ENCODE data around the gene DCPS.

DCPS gene

DNA sequence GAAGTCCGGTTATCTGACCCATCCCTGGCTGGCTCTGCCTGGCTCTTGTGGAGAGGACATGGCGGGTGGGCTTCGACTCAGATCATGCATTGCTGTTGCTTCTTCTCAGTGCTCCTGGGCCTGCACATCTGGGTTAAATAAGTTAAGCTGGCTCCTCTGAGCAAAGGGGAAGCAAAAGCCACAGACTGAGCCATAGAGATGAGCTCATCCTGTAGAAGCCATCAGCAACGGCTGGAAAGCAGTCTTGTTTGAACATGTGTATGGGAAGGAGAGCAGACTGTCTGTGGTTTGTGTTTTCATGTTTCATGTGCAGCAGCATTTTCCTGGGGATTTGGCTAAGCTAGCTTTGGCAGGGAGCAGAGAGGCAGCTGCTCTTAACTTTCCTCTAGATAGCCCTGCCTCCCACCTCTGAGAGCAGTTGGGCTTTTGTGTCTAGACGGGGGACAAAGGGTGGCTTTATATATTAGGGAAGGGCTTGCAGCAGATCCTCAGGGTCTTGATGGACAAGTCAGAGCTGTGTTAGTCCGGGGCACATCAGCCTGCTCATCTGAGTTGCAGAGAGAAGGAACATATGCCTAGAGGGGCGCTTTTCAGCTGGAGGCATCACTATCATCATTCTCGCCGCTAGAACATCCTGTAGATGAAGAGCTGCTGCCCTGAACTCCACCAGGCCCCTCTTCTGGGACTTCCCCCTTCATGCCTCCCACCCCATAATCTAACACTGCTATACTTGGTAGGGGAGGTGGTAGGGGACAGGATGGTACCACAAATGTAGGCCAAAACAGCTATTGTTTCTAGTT lies 14.9 kb downstream of the DCPS start:
- no peaks in the 10 kb centered on the region for H3K9me3 ChIP-seq (ENCODE audit: severe bottlenecking)
- DNase-seq: peak; percentile 36
- H3K36me3 ChIP-seq: peaks cover 4% of the 10 kb centered on the region
- no peaks in the 10 kb centered on the region for H3K27me3 ChIP-seq (ENCODE audit: insufficient read depth, low read depth, severe bottlenecking)
- H3K4me3 ChIP-seq (ENCODE audit: low read depth, low read length): no peak overlapping the region
- peak overlapping the region; percentile 40 for H3K27ac ChIP-seq
- TF ChIP-seq, protein P1, sequence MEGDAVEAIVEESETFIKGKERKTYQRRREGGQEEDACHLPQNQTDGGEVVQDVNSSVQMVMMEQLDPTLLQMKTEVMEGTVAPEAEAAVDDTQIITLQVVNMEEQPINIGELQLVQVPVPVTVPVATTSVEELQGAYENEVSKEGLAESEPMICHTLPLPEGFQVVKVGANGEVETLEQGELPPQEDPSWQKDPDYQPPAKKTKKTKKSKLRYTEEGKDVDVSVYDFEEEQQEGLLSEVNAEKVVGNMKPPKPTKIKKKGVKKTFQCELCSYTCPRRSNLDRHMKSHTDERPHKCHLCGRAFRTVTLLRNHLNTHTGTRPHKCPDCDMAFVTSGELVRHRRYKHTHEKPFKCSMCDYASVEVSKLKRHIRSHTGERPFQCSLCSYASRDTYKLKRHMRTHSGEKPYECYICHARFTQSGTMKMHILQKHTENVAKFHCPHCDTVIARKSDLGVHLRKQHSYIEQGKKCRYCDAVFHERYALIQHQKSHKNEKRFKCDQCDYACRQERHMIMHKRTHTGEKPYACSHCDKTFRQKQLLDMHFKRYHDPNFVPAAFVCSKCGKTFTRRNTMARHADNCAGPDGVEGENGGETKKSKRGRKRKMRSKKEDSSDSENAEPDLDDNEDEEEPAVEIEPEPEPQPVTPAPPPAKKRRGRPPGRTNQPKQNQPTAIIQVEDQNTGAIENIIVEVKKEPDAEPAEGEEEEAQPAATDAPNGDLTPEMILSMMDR (IDR thresholded peaks at IDR 0.05; ENCODE audit: low read depth, low read length): no peak

DNA sequence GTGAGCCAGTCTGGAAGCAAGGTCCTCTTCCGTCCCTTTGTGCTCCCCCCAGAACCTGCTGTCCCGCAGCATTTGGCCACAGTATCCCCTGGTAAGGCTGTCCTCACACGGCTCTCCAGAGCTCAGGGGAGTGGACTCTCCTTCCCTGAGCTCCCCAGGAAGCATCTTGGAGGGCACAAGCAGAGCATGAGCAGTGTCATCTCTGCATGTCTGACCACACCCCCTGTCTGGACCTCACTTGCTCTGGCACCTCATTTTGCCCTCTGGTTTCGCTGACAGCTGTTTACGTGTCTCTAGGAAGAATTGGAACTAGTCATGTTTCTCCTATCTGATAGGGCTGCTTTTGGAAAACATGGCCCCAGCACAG lies 15.5 kb downstream of the DCPS start:
- H3K36me3 ChIP-seq: no peaks in the 10 kb centered on the region; the same call in 1 of the 2 replicates
- no peak overlapping the region for H3K27ac ChIP-seq
- TF ChIP-seq, protein P1 (IDR thresholded peaks at IDR 0.05; ENCODE audit: low read depth, low read length): no peak
- no peak overlapping the region for H3K4me3 ChIP-seq (ENCODE audit: low read depth, low read length)
- no peaks in the 10 kb centered on the region for H3K9me3 ChIP-seq (ENCODE audit: severe bottlenecking)
- no peaks in the 10 kb centered on the region for H3K27me3 ChIP-seq (ENCODE audit: insufficient read depth, low read depth, severe bottlenecking)
- DNase-seq: no peak

DNA sequence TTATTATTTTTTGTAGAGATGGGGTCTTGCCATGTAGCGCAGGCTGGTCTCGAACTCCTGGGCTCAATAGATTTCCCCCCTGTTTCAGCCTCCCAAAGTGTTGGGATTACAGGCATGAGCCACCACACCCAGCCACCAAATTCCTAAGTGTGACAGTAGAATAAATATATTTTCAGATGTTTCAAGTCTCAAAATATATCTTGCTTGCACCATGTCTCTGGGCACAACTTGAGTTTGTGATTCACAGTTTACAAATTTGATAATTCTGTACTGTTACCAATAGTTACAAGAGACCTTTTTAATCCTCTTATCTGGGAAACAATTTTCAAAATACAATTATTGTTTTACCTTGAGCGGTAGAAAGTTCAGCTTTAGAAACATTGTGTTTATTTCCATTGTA lies 19.1 kb downstream of the DCPS start:
- no peaks in the 10 kb centered on the region for H3K9me3 ChIP-seq (ENCODE audit: severe bottlenecking)
- H3K36me3 ChIP-seq: no peaks in the 10 kb centered on the region
- no peaks in the 10 kb centered on the region for H3K27me3 ChIP-seq (ENCODE audit: insufficient read depth, low read depth, severe bottlenecking)
- no peak overlapping the region for H3K27ac ChIP-seq
- H3K4me3 ChIP-seq (ENCODE audit: low read depth, low read length): no peak overlapping the region
- no peak for DNase-seq
- TF ChIP-seq, protein P1 (IDR thresholded peaks at IDR 0.05; ENCODE audit: low read depth, low read length): no peak

DNA sequence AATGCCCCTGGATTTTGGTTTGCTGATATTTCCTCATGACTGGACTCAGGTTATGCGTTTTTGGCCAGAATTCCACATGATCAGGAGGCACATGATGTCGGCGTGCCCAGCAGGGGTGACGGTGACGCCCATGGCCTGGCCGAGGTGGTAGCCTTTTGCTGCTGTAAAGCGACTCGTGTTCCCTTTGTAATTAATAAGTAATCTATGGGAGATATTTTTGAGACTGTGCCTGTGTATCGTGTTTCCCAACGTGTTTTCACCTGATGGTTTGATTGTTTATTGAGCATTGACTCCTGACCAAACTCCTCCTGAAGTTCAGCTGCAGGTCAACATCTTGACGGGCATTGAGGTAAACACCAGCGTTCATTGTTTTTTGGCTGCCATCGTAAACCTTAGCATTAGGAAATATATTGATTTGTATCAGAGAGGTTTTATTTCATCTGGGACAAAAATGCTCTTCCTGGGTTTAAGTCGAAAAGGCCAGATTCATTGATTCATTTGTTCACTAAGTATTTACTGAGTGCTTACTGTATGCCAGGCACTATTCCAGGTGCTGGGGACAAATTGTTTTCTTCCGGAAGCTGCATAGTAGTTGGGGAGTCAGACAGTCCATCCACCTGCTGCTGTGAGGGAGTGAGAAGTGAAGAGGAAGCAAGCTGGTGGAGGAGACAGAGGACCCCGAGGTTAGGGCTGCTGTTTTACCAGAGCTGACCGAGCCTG lies 23.6 kb downstream of the DCPS start:
- Histone ChIP-seq H3K4me3 (ENCODE audit: low read depth, low read length) (no peak overlapping the region), H3K9me3 (ENCODE audit: severe bottlenecking) (no peaks in the 10 kb centered on the region), H3K36me3 (peaks cover 2% of the 10 kb centered on the region; the same call in 1 of the 2 replicates), H3K27ac (no peak overlapping the region), H3K27me3 (ENCODE audit: insufficient read depth, low read depth, severe bottlenecking) (no peaks in the 10 kb centered on the region)
- TF ChIP-seq, protein P1 (IDR thresholded peaks at IDR 0.05; ENCODE audit: low read depth, low read length): no peak
- DNase-seq: no peak

DNA sequence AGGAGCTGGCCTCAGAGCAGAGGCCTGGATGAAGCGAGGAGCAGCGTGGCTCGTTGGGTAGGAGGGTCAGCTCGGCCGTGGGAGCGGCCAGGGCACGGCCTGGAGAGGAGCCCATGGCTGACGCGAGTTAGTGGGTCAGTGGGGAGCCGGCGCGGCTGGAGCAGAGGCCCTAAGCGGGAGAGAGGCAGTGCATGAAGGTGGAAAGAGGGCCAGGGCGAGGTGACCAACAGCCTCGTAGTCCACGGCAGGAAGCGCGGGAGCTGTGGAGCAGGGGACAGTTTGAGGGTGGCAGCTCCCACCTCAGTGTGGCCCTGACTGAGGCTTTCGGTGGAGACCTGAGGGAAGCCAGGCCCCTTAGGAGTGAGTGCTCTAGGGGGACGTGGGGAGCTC lies 24.1 kb downstream of the DCPS start:
- Histone ChIP-seq H3K27me3 (ENCODE audit: insufficient read depth, low read depth, severe bottlenecking) (no peaks in the 10 kb centered on the region), H3K9me3 (ENCODE audit: severe bottlenecking) (no peaks in the 10 kb centered on the region), H3K36me3 (peaks cover 3% of the 10 kb centered on the region; the same call in 1 of the 2 replicates), H3K4me3 (ENCODE audit: low read depth, low read length) (no peak overlapping the region), H3K27ac (no peak overlapping the region)
- DNase-seq: no peak
- TF ChIP-seq, protein P1 (IDR thresholded peaks at IDR 0.05; ENCODE audit: low read depth, low read length): no peak

Measured in WERI-Rb-1 (cell line).